H1 (cell line): ENCODE results near the gene RTL5.

Source experiments
- ATF3 ChIP-seq: IDR thresholded peaks from 2 replicates; pipeline ENCODE4 v1.6.1; 2011; ENCODE audit warnings: low read depth, mild to moderate bottlenecking, low read length; ENCODE audit not compliant: insufficient read depth
- CBX8 ChIP-seq: fragments of 300-800, 300-1000 bp; sonication (generic); IDR thresholded peaks from 2 replicates; pipeline ENCODE4 v1.7.1; 2016; ENCODE audit warnings: low read depth, low read length, borderline replicate concordance
- CEBPB ChIP-seq: IDR thresholded peaks from 2 replicates; pipeline ENCODE4 v1.6.1; 2012; ENCODE audit warnings: low read depth, low read length
- CREB1 ChIP-seq: IDR thresholded peaks from 2 replicates; pipeline ENCODE4 v1.6.1; 2012; ENCODE audit warnings: inconsistent platforms
- EZH2 ChIP-seq: fragments of 200-600 bp; sonication (generic); IDR thresholded peaks from 2 replicates; pipeline ENCODE4 v1.7.1; 2012; ENCODE audit warnings: low read depth, mild to moderate bottlenecking, moderate library complexity, low read length, inconsistent platforms; ENCODE audit not compliant: severe bottlenecking
- JUND ChIP-seq: IDR thresholded peaks from 2 replicates; pipeline ENCODE4 v1.6.1; 2011; ENCODE audit warnings: mild to moderate bottlenecking, improper control_type of control experiment, low read length
- KDM1A ChIP-seq: fragments of 200-600, 300-600 bp; sonication (generic); IDR thresholded peaks from 2 replicates; pipeline ENCODE4 v1.7.1; 2016; ENCODE audit warnings: mild to moderate bottlenecking, low read length, borderline replicate concordance
- POLR2AphosphoS5 ChIP-seq: IDR thresholded peaks from 2 replicates; pipeline ENCODE4 v1.6.1; 2011; ENCODE audit warnings: low read depth, low read length
- YY1 ChIP-seq: IDR thresholded peaks from 2 replicates; pipeline ENCODE4 v1.6.1; 2011; ENCODE audit warnings: low read depth, mild to moderate bottlenecking, low read length
- TF ChIP-seq, protein P1 (sequence below), 3 experiments: IDR thresholded peaks; 1 replicate in 2 of 3; 2 replicates in 1 of 3; pipeline versions ENCODE4 v1.5.1 to v1.6.1; 2011; ENCODE audit warnings: low read length in 3 of 3, mild to moderate bottlenecking in 3 of 3, inconsistent platforms in 2 of 3, low read depth in 1 of 3, moderate library complexity in 1 of 3; ENCODE audit not compliant: insufficient read depth in 1 of 3; ENCODE audit errors: control extremely low read depth in 1 of 3

GRCh38 chrX:72124540-72125201 lies 7.0 kb downstream of the RTL5 start:
- TF ChIP-seq CEBPB (no peak), POLR2AphosphoS5 (no peak), CBX8 (no peak), YY1 (no peak), KDM1A (no peak), CREB1 (no peak), EZH2 (no peak), JUND (no peak), ATF3 (no peak)
- TF ChIP-seq, protein P1, sequence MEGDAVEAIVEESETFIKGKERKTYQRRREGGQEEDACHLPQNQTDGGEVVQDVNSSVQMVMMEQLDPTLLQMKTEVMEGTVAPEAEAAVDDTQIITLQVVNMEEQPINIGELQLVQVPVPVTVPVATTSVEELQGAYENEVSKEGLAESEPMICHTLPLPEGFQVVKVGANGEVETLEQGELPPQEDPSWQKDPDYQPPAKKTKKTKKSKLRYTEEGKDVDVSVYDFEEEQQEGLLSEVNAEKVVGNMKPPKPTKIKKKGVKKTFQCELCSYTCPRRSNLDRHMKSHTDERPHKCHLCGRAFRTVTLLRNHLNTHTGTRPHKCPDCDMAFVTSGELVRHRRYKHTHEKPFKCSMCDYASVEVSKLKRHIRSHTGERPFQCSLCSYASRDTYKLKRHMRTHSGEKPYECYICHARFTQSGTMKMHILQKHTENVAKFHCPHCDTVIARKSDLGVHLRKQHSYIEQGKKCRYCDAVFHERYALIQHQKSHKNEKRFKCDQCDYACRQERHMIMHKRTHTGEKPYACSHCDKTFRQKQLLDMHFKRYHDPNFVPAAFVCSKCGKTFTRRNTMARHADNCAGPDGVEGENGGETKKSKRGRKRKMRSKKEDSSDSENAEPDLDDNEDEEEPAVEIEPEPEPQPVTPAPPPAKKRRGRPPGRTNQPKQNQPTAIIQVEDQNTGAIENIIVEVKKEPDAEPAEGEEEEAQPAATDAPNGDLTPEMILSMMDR (IDR thresholded peaks at IDR 0.05; ENCODE audit: control extremely low read depth in 1 of 3, insufficient read depth in 1 of 3, low read depth in 1 of 3, low read length in 3 of 3) = no peak
